8988T (cell line): Measurements from ENCODE around the gene INTS6.

ENCODE experiments used
- DNase-seq: peaks from one replicate; pipeline ENCODE4 v3.0.0; 2011

The INTS6 gene, protein sequence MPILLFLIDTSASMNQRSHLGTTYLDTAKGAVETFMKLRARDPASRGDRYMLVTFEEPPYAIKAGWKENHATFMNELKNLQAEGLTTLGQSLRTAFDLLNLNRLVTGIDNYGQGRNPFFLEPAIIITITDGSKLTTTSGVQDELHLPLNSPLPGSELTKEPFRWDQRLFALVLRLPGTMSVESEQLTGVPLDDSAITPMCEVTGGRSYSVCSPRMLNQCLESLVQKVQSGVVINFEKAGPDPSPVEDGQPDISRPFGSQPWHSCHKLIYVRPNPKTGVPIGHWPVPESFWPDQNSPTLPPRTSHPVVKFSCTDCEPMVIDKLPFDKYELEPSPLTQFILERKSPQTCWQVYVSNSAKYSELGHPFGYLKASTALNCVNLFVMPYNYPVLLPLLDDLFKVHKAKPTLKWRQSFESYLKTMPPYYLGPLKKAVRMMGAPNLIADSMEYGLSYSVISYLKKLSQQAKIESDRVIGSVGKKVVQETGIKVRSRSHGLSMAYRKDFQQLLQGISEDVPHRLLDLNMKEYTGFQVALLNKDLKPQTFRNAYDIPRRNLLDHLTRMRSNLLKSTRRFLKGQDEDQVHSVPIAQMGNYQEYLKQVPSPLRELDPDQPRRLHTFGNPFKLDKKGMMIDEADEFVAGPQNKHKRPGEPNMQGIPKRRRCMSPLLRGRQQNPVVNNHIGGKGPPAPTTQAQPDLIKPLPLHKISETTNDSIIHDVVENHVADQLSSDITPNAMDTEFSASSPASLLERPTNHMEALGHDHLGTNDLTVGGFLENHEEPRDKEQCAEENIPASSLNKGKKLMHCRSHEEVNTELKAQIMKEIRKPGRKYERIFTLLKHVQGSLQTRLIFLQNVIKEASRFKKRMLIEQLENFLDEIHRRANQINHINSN

DNA sequence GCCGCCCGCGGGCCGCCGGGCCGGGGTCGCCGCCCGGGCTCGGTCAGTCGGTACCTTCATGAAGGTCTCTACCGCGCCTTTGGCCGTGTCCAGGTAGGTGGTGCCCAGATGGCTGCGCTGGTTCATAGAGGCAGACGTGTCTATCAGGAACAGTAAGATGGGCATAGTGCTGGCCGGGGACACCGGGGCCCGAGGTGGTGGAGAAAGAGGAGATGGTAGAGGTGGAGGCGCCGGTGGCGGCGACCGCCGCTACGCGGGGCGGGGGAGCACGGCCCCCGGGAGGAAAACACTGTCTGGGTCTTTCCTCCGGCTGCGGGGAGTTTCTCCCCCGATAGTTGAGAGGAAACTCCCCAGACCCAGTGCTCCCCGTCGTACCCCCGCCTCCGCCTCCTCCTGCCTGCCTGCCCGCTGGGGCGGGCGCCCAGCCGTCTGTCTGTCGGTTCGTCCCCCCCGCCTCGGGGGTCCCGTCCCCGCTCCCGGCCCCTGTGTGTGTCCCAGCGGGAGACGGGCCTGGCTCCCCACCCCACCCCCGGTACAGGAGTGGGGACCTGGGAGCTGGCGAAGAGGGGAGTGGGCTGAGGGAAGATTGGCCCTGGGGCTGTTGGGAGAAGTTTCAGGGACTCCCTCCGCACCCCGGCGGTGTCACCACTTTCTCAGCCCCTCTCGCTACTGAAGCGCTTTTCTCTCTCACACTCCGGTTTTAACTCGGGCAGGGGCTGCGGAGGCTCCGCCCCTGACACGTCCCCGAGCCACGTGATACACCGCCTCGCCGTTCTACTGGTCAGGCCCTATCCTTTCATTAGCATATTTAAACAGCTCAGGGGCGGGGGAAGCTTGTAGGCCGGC, at the start of gene INTS6:
TSS of gene INTS6 (minus strand) at position 676 of the 846 bp plus-strand sequence. CDS start at position 165, 511 bp downstream.
- peak; percentile 90 for DNase-seq

DNA sequence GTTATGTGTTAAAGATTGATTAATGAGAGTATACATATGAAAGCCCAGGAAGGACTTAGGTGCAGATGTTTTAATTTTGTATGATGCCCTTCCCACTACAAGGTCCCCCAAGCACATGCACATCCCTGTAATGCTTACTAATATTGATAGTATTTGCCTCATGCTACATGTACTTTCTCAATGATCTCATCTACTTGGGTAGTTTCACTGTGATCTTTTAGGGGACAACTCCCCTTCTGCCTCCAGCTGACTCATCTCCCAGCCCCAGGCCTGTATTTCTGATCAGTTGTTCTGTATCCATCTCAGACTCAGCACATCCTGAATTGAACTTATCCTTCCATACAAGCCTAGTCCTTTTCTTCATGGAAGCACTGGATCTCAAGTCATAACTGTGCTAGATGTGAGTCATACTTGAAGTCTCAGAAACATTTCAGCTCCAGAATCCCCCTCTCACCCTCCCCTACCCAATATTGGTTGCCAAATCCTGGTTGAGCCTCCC, 49.4 kb upstream of the INTS6 start:
- no peak for DNase-seq

DNA sequence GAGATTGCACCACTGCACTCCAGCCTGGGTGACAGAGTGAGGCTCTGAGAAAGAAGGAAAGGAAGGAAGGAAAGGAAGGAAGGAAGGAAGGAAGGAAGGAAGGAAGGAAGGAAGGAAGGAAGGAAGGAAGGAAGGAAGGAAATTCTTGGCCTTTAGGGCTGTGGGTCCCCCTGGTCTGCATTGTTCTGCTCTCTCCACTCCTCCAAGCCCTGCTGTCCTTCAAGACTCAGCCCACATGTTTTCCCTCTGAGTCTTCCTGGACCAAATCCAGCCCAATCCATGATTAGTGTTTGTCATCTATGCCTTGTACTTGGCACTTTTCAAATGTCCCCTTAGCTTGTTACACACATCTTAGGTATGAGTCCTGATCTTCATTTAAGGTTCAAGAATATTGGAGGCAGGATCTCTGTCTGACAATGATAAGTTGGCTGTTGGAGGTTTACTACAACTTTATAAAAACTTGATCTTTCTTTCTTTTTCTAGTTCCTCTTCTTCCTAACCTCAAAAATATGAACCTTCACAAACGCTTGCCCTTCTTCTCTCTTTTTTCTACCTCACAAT, 48.8 kb upstream of the INTS6 start:
- peak; percentile 19 for DNase-seq

DNA sequence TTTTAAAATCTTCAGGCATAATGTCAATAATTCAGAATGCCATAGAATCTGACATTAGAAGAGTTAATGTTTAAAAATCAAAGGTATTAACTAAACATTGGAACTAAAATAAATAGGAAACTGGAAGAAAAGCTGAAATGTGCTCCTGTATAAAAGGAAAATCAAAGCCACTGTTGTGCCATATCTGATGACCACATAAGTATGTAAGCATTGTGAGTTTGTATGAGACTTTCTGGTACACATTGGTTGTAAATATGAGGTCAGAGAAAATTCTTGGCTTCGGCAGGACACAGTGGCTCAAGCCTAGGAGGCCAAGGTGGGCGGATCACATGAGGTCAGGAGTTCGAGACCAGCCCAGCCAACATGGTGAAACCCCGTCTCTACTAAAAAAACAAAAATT, 48.3 kb upstream of the INTS6 start:
- no peak for DNase-seq

DNA sequence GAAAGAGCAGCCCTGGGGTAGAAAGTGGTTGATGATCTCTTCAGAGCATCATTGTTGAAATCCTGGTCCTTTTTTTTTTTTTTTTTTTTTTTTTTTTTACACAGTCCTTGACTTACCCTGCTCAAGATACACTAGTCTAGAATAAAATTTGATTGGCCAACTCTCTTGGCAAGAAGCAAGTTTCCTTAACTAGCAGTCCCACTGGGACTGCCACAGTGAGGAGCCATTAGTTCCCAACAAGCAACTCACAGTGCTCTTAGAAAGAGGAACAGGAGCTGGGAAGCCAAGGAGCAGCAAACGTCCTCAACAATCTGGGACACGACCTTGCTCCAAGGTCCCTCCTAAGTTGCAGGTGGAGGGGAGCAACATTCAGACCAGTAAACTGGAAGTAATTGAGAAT, 47.9 kb upstream of the INTS6 start:
- no peak for DNase-seq

DNA sequence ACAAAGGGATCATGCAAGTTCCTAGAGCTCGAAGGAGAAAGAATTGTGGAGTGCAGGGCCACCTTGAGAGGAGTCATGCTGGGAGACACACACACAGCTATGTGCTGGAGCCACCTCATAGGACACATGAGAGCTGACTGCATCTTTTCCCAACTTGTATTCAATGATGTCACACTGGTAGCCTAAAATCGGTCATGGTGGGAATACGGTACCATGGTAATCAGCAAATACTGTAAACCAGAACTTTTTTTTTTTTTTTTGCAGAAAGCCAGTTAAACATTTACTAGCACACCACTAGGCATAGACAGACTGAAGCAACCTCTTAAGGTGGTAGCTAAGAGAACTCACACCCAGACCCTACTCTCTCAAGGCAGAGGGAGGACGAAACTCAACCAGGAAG, 47.0 kb upstream of the INTS6 start:
- no peak for DNase-seq

DNA sequence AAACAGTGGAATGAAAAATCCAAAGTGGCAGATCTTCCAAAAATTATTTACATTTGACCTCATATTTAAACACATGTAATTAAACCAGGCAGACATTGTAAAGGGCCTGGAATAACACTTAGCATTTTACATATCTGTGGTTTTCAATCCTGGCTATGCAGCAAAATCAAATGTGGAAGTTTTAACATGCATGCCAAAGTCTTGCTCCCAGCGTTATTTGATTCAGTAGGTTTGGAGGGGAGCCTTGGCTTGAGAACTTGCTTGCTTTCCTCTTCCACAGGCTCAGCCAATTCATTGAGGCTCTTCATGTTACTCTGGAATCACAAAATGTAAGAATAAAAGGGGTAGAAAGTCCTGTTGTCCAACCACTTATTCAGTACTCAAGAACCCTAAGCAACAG, 42.5 kb upstream of the INTS6 start:
- no peak for DNase-seq

DNA sequence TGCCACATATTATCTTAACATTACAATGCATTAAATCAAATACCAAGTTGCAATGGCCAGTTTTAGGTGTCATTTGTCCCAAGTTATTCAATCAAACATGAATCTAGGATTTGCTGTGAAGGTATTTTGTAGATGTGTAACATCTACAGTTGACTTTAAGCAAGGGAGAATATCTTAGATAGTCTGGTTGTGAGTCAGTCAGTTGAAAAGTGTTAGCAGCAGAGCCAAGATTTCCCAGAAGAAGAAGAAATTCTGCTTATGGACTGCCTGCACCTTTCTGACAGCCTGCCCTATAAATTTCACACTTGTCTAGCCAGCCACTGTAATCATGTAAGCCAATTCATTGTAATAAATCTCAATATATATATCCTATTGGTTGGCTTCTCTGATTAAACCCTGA, 41.3 kb upstream of the INTS6 start:
- no peak for DNase-seq

DNA sequence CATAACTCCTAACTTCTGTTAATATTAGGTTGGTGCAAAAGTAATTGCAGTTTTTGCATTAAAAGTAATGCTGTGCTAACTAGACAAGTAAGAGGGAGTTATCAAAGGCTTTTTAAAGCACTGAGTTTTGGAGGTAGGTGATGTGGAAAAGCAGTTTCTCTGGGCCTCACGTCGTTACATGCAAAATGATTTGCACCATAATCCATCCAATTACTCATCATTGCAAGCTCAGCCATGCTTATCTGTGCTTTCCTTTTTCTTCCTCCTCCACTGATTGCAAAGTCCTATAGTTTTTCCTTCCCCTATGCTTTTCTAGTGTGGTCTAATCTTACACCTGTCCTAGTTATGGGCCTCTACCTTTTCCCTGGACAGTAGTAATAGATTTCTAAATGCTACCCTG, 35.4 kb upstream of the INTS6 start:
- no peak for DNase-seq

DNA sequence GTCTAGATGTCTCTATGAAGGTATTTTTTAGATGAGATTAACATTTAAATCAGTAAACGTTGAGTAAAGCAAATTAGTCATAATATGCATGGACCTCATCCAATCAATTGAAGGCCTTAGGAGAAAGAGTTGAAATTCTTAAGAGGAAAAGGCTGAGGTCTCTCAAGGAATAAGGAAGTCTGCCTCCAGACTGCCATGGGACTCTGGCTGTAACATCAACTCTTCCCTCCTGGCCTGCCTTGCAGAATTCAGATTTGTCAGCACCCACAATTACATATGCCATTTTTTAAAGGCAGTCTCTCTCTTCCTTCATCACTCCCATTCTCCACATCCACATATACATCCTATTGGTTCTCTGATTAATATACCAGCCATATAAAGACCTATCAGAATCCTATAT, 28.8 kb upstream of the INTS6 start:
- DNase-seq = no peak

DNA sequence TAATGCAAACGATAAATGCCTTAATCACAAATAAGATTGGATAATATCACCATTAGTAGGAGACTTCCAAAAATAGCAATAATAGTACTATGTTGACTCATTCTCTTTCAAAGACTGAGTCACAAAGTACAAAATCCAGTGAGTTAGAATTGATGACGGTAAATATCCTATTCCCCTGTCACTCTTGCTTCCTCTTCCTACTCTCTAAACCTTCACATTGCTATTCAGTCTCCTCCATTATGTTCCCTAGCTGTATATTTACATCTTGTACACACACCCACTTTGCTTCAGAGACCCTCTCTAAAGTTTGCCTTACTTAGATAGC, 26.3 kb upstream of the INTS6 start:
- no peak for DNase-seq

DNA sequence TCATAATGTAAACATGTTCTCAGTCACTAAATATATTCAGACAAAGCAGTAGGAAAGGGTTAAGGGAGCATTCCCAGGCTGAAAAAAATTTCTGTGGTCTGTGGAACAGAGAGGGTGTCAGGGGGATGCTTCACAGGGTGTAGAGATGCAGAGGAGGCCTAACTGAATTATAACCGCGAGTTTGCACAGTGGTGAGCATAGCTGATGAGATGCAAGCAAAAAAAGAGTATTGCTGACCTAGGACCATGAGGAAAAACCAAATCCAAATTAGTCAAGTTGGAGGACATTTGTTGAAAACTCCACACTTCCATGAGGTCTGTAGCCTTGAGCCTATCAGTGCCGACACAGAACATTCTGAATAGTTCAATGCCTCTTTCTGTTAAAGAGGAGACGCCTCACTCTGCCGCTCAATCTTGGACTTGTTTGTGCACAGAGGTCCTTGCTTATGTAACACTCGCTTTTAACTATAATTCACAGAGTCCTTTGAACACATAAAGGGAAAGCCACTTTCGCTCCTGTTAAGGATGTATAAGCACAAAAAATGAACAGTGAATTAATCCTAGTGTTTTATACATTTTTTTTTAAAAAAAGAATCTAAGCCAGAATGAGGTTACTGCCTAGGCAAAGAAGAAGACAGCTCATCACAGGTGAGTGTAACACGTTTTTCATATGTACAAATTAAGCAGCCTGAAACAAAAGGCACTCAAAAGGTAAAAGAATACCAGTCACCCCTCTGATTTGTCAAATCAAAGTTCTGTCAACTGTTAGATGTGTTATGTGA, 25.8 kb upstream of the INTS6 start:
- no peak for DNase-seq

DNA sequence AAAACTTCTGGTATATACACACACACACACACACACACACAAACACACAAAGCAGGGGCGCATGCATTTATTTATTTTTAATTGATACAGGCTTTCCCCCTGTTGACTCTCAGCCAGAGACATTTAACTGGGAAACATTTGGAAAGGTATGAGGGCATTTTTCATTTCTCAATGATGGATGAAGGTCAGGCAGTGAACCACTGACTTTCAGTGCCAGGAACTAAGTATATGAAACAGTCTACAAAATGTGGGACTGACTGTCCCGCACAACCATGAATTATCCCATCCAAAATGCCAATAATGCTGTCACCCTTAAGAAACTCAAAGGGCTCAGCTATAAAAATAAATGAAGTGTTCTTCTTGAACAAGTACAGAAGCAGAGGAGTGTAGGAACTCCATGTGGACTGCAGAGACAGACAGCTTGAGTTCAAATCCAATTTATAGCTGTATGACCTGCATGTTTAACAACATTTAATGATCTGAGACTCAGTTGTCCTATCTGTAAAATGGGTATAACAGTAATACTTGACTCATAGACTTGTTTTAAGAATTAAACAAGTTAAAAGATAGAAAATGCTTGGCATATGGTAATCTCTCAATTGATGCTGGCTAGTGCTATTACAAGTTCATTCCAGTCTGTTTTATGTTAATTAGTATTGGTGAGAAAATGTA, 25.0 kb upstream of the INTS6 start:
- DNase-seq = no peak

DNA sequence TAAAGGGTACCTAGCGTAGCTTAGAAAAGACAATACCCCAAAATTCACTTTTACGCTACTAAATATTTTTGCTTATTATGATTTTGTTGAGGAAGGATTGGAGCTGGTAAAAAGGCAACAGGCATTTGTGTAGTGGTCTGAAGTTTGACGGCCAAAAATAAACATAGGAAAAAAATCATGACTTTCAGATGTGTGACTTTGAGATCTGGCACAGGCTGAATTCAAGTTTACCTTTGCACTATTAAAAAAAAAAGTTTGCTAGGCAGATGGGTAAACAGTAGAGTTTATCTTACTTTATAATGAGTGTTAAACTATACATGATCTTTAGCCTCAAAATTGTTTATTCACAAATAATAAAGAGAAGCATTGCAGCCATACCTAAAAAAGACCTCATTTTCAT, 24.3 kb upstream of the INTS6 start:
- no peak for DNase-seq

DNA sequence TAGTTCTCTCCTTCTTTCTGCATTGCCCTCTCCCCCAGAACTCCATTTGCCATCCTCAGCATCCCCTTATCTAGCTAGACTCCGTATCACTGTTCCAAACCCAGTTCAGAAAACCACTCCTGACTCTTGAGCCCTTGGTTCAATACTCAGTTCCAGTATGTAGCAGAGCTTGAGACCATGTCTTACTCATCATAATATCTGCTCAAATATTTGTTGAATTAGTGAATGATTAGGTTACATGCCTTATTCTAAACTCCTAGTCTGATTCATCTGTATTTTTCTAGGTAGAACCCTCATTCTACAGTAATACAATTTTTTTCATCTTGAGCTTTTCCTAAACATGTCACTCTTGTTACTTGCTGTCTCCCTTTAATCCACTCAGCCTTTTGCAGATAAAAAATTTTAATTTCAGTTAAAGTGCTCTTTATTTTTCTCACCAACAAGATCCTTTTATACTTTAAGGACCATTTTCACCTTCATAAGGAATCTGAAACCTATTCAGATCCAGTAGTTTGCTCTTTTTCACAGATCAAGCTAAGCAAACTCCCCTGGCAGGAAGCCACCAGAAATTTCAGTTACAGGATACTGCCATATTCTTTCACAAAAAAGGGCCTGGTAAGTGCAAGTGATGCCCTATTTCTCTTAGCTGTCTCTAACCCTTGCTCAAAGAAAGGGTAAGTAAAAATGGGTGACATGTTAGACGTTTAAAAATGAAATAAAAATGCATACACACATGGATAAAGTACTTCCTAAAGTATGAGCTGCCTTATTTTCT, 23.1 kb upstream of the INTS6 start:
- no peak for DNase-seq

DNA sequence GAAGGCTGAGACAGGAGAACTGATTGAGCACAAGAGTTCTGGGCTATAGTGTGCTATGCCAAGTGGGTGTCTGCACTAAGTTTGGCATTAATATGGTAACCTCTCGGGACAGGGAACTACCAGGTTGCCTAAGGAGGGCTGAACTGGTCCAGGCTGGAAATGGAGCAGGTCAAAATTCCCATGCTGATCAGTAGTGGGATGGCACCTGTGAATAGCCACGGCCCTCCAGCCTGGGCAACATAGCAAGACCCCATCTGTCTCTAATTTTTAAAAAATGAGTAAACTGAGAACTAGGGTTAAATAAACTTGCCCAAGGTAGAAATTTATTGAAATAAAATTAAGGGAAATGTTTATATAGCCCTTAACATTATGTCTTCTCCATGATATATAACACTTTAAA, 17.0 kb upstream of the INTS6 start:
- no peak for DNase-seq

DNA sequence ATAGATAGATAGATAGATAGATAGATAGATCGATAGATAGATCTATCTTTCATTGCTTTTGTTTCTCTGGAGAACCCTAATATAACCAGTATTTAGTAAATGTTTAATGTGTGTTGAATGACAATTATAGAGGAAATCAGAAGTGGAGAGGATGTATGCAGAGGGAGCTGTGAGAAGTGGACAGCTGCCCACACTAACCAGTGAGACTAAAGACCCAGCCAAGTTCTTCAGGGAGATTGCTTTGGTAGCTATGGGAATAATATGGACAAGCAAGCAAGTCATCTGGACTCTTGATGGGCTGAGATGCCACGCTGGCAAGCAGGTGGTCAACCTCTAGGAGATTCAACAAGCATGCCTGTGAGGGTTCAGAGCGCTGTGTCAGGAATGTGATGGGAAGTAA, 14.9 kb upstream of the INTS6 start:
- DNase-seq = no peak

DNA sequence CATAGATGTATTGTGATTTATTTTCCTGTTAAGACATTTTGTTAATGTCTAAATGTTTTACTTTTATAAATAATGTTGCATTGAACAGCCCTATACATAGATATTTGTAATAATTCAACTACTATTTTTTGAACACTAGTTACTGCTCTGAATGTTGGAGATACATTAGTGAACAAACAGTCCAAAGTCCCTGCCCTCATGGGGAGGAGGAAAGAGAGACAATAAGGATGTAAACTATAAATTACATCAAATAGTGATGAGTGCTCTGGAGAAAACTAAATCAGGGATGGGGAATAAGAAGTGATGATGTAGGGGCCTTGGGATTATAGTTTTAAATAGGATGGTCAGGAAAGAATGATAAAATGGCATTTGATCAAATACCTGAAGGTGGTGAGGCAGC, 12.3 kb upstream of the INTS6 start:
- no peak for DNase-seq

DNA sequence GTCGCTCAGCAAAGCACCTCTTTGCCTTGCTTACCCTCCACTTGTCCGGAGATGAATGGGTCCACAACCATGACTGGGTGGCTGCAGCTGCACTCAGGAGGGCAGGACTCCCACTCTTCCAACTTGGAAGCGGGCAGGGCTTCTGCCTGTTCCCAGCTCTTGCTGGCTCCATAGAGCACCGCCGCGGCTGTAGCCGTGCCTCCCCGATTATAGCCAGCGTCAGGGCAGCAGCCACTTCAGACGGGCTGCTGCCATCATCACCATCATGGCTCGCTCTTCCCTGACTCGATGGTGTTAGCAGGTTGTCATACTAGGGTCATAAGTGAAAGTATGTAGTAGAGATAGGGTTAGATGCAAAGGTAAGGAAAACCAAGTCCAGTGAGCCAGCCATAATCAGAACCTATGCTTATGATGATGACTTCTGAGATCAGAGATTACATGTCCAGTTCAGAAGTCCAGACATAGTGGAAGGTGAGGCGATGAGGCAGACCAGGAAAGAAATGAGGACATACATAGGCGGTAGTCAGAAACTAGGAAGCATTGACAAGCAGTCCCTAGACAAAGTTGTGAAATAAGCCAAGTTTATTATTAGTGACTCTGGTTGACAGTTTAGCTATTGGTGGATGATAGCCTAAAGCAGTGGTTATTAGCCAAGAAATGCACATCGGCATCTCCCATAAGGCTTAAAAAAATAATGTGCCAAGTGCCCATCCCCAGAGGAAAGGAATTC, 4.4 kb upstream of the INTS6 start:
- DNase-seq = no peak

DNA sequence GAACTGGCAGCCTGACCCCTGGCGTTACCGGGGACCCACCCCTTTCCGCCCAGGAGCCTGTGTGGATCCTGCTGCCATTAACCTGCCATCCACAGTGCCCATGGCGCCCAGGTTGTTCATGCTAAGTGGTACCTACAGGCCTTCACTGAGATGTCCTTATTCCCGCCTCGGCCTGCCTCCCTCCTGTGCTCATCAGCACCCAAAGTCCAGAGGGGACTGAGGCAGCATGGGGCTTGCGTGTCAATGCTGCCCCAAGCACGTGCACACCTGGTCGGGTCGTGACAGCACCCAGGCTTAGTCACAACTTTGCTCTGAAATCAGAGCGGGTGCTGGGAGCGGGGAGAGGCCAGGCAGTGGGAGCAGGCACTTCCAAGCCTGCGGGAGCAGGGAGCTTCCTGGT, 3.7 kb upstream of the INTS6 start:
- DNase-seq = no peak
